ENCODE data around the gene BTBD19. TPM values are rescaled to one million over a fixed set of nuclear protein-coding genes. Genes with fewer than 3 reads are reported as not detected.
"Not testable (repeated sequence)": the region's sequence is repeated elsewhere in the genome, so short reads cannot be mapped to it uniquely, and the experiment has no call there.

The BTBD19 gene
- total RNA-seq, 1 donor from 2014 or later = 4.4 TPM

GRCh38 chr1:44830900-44831304 lies 22.6 kb downstream of the BTBD19 start:
- no peaks in the 10 kb centered on the region for H3K27me3 ChIP-seq (ENCODE audit: control insufficient read depth, insufficient read depth, low read length)
- no peak for DNase-seq (ENCODE audit: low read depth)
- TF ChIP-seq CTCF (IDR thresholded peaks at IDR 0.05; ENCODE audit: insufficient read depth, low read length, poor library complexity, severe bottlenecking) = no peak
- H3K36me3 ChIP-seq (ENCODE audit: control insufficient read depth, insufficient read depth, low read length) = no peaks in the 10 kb centered on the region
- no peak overlapping the region for H3K4me3 ChIP-seq (ENCODE audit: low read depth, low read length)

DNA sequence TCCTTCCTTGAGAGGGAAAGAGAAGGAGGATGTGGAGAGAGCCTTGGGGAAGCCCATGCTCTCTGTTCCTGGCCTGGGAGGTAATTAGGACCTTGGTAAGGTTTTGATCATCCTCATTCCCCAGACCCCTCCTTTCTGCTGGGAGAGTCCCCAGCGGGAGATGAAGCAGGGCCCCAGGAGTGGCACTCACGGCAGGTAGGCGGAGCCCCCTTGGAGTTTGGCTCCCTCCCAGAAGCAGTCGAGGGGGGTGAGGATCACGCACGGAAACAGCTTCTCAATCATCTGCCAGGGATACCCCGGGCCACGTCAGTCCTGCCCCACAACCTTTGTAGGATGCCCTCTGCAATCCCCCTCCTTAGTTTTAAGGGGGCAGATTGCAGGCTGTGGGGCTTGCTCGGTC lies 23.2 kb downstream of the BTBD19 start:
- no peaks in the 10 kb centered on the region for H3K27me3 ChIP-seq (ENCODE audit: control insufficient read depth, insufficient read depth, low read length)
- H3K4me3 ChIP-seq (ENCODE audit: low read depth, low read length) = no peak overlapping the region
- DNase-seq (ENCODE audit: low read depth) = no peak
- no peak for TF ChIP-seq CTCF (IDR thresholded peaks at IDR 0.05; ENCODE audit: insufficient read depth, low read length, poor library complexity, severe bottlenecking)
- no peaks in the 10 kb centered on the region for H3K36me3 ChIP-seq (ENCODE audit: control insufficient read depth, insufficient read depth, low read length)

DNA sequence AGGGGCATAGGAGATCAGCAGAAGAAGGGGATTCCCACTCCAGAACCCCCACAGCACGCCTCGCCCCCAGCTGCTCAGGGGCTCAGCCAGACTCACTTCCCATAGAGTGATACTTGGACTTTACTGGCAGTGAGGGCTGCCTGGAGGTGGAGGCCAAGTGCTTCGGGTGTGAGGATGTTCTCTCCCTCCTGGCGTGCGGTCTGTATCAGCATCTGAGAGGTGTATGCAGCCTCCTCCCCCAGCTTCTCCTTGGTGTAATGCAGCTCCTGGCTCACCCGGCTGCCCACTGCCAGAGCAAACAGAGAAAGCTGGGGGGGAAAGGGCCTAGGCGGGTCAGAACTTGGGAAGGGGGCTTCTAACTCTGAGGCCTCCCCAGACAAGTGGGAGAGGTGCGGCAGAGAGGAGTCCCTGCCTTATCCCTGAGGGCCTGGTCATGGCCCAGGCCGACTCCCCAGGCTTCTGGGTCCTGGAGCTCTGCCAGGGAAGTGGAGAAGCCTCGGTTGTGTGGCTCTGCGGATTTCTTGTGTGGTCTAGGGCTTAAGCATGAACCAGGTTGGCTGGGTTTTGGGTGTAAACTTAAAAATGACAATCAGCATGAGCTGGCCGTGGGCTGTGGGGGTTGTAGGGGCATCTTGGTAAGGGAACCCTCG lies 23.9 kb downstream of the BTBD19 start:
- no peak for TF ChIP-seq CTCF (IDR thresholded peaks at IDR 0.05; ENCODE audit: insufficient read depth, low read length, poor library complexity, severe bottlenecking)
- Histone ChIP-seq H3K27me3 (ENCODE audit: control insufficient read depth, insufficient read depth, low read length) (no peaks in the 10 kb centered on the region), H3K36me3 (ENCODE audit: control insufficient read depth, insufficient read depth, low read length) (no peaks in the 10 kb centered on the region), H3K4me3 (ENCODE audit: low read depth, low read length) (no peak overlapping the region)
- no peak for DNase-seq (ENCODE audit: low read depth)

DNA sequence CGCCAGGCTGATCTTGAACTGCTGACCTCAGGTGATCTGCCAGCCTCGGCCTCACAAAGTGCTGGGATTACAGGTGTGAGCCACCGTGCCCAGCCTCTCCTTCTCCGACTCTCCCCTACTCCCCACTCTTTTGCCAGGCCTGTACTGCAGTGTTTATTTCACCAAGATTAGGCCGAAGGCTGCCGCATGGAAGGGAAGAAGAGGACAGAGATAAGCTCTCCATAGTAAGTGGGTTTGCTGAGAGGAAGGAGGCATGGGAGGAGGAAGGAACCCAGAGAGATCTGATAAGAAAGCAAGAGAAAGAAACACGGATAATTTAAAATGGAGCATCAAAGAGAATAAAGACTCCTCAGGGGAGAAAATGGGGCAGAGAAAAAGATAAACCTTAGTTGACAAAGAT lies 26.0 kb downstream of the BTBD19 start:
- Histone ChIP-seq H3K27me3 (ENCODE audit: control insufficient read depth, insufficient read depth, low read length) (no peaks in the 10 kb centered on the region), H3K36me3 (ENCODE audit: control insufficient read depth, insufficient read depth, low read length) (no peaks in the 10 kb centered on the region), H3K4me3 (ENCODE audit: low read depth, low read length) (no peak overlapping the region)
- DNase-seq (ENCODE audit: low read depth) = no peak
- TF ChIP-seq CTCF (IDR thresholded peaks at IDR 0.05; ENCODE audit: insufficient read depth, low read length, poor library complexity, severe bottlenecking) = no peak

- Histone ChIP-seq H3K4me3 (ENCODE audit: low read depth, low read length) (no peak overlapping the region), H3K27me3 (ENCODE audit: control insufficient read depth, insufficient read depth, low read length) (no peaks in the 10 kb centered on the region), H3K36me3 (ENCODE audit: control insufficient read depth, insufficient read depth, low read length) (no peaks in the 10 kb centered on the region)
- no peak for DNase-seq (ENCODE audit: low read depth)
- peak; percentile 87 for TF ChIP-seq CTCF (IDR thresholded peaks at IDR 0.05; ENCODE audit: insufficient read depth, low read length, poor library complexity, severe bottlenecking)
Observed at GRCh38 chr1:44835738-44836675, 27.7 kb downstream of the BTBD19 start.

DNA sequence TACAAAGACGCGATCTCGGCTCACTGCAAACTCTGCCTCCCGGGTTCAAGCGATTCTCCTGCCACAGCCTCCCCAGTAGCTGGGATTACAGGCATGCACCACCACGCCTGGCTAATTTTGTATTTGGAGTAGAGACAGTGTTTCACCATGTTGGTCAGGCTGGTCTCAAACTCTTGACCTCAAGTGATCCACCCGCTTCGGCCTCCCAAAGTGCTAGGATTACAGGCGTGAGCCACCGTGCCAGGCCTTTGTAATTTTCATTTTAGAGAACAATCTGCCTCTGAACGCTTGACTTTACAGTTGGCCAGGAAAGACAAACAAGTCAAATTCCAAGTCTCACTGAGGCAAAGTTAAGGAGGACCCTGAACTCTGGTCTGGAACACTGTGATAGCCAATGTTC lies 30.0 kb downstream of the BTBD19 start:
- DNase-seq (ENCODE audit: low read depth); H3K27me3 ChIP-seq (ENCODE audit: control insufficient read depth, insufficient read depth, low read length); H3K4me3 ChIP-seq (ENCODE audit: low read depth, low read length); H3K36me3 ChIP-seq (ENCODE audit: control insufficient read depth, insufficient read depth, low read length): not testable (repeated sequence)

Measured in kidney epithelial cell (primary cell).